Small intestine (tissue), 7 donors: ENCODE data around the gene BUD13. TPM values are rescaled to one million over a fixed set of nuclear protein-coding genes. Genes with fewer than 3 reads are reported as not detected.
A peak's percentile ranks its signal among the peaks of the same experiment; 100 is the strongest.
"Not testable (repeated sequence)": the region's sequence is repeated elsewhere in the genome, so short reads cannot be mapped to it uniquely, and the experiment has no call there.

Experiments used
- DNase-seq, 2 donors: peaks; one replicate each; pipeline versions ENCODE4 v3.0.0 to v3.0.0-alpha.2; 2013
- FAIRE-seq: peaks from 2 replicates; lab custom pipeline; 2012; peaks lifted over from hg19 to GRCh38; lab: Jason Lieb, UNC
- H3K27ac ChIP-seq, 3 donors: one replicate each; pipeline ENCODE4 v1.5.1; 2013; ENCODE audit warnings: low read length in 2 of 3, mild to moderate bottlenecking in 2 of 3, control low read depth in 1 of 3, inconsistent platforms in 1 of 3, low read depth in 1 of 3, moderate library complexity in 1 of 3
- H3K27me3 ChIP-seq, 3 donors: one replicate each; pipeline ENCODE4 v1.6.1; 2013; ENCODE audit warnings: low read length in 3 of 3, inconsistent platforms in 1 of 3; ENCODE audit not compliant: control insufficient read depth in 3 of 3, insufficient read depth in 3 of 3
- H3K36me3 ChIP-seq, 3 donors: one replicate each; pipeline ENCODE4 v1.6.1; 2013; ENCODE audit warnings: low read length in 3 of 3, inconsistent platforms in 1 of 3, low read depth in 1 of 3, mild to moderate bottlenecking in 1 of 3, moderate library complexity in 1 of 3; ENCODE audit not compliant: control insufficient read depth in 3 of 3, insufficient read depth in 2 of 3
- H3K4me1 ChIP-seq, 3 donors: one replicate each; pipeline ENCODE4 v1.6.1; 2013; ENCODE audit warnings: low read length in 2 of 3, inconsistent platforms in 1 of 3, low read depth in 1 of 3, mild to moderate bottlenecking in 1 of 3, moderate library complexity in 1 of 3; ENCODE audit not compliant: control insufficient read depth in 3 of 3, insufficient read depth in 2 of 3
- H3K4me3 ChIP-seq, 3 donors: one replicate each; pipeline ENCODE4 v1.5.1; 2013; ENCODE audit warnings: low read length in 3 of 3, control low read depth in 1 of 3, inconsistent platforms in 1 of 3, low read depth in 1 of 3, mild to moderate bottlenecking in 1 of 3, moderate library complexity in 1 of 3
- H3K9me3 ChIP-seq, 2 donors: one replicate each; pipeline ENCODE4 v1.6.1; 2013; ENCODE audit warnings: low read depth in 1 of 2, low read length in 1 of 2; ENCODE audit not compliant: control insufficient read depth in 2 of 2, insufficient read depth in 1 of 2
- WGBS, 3 donors: extraction: QIAGEN DNeasy Blood & Tissue Kit; methylation state at CpG; one replicate each; pipeline ENCODE4 v1.1.7; 2013; 5-methylcytosine and 5-hydroxymethylcytosine counted together
- polyA plus RNA-seq, 4 donors: library from polyadenylated mRNA; stranded (reverse) in 3 of 4; unstranded in 1 of 4; fragments of 200-250 nt in 3 of 4; fragments of 120-200 nt in 1 of 4; gene quantifications; one replicate each; pipeline versions ENCODE4 v1.2.1 to v1.2.3, GENCODE V29; 2013
- donor health status: healthy with polysubstance abuse.
- donor health status: control.
- donor health status: control.
- donor health status: Bipolar disorder and iron deficiency.
- donor health status: healthy.

Gene BUD13
- polyA plus RNA-seq, 4 donors: 13.6 to 29.1 (median 20.0) TPM

DNA sequence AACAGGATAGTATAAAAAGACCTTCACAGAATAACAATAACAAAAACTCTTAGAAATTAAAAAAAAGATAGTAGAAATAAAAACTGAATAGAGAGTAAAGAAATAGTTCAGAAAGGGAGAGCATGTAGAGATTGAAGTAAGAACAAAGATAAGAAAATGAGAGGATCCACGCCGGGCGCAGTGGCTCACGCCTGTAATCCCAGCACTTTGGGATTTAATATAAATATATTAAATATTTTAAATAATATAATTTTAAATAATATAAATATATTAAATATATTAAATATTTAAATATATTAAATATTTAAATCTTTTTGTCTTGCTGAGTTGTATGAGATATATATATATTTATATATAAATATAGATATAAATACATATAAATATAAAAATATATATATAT lies 39.3 kb upstream of the BUD13 start:
- DNase-seq (no peak), FAIRE-seq (peak; percentile 99)
- no peaks in the 10 kb centered on the region for H3K36me3 ChIP-seq
- no peak overlapping the region for H3K27ac ChIP-seq
- H3K9me3 ChIP-seq: peaks cover 0 to 5% of the 10 kb centered on the region in 2 donors
- H3K4me1 ChIP-seq: peaks cover 0 to 38% (median 2%) of the 10 kb centered on the region in 3 donors
- 86 to 99% (median 97%) methylated on average over 4 of the region's 4 CpGs for WGBS, 3 donors
- H3K4me3 ChIP-seq: no peak overlapping the region
- no peaks in the 10 kb centered on the region for H3K27me3 ChIP-seq

DNA sequence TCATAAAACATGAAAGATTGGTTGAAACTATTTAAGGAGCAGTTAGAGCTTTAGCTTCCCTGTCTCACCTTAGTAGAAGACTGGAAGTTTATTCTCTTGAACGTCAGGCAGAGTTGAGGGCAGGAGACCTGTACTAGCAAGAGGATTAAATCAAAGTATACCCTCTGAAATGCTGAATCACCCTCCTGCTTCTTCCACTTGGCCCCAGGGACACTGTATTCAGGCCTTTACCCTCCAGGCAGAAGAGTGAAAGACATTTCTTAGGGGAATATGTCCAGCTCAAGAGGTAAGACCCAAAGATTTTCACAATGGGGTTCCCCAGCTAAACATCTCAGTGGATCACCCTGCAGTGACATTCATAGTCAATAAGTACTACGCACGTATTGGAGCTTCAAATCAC lies 38.4 kb upstream of the BUD13 start:
- Histone ChIP-seq H3K36me3 (no peaks in the 10 kb centered on the region), H3K4me1 (peaks cover 0 to 43% (median 2%) of the 10 kb centered on the region in 3 donors), H3K4me3 (no peak overlapping the region), H3K27me3 (no peaks in the 10 kb centered on the region), H3K9me3 (peaks cover 0 to 5% of the 10 kb centered on the region in 2 donors), H3K27ac (no peak overlapping the region)
- FAIRE-seq: no peak
- DNase-seq: peak in 1 of 2 donors; percentile 15
- 82 to 94% (median 86%) methylated on average over 3 of the region's 3 CpGs for WGBS, 3 donors

DNA sequence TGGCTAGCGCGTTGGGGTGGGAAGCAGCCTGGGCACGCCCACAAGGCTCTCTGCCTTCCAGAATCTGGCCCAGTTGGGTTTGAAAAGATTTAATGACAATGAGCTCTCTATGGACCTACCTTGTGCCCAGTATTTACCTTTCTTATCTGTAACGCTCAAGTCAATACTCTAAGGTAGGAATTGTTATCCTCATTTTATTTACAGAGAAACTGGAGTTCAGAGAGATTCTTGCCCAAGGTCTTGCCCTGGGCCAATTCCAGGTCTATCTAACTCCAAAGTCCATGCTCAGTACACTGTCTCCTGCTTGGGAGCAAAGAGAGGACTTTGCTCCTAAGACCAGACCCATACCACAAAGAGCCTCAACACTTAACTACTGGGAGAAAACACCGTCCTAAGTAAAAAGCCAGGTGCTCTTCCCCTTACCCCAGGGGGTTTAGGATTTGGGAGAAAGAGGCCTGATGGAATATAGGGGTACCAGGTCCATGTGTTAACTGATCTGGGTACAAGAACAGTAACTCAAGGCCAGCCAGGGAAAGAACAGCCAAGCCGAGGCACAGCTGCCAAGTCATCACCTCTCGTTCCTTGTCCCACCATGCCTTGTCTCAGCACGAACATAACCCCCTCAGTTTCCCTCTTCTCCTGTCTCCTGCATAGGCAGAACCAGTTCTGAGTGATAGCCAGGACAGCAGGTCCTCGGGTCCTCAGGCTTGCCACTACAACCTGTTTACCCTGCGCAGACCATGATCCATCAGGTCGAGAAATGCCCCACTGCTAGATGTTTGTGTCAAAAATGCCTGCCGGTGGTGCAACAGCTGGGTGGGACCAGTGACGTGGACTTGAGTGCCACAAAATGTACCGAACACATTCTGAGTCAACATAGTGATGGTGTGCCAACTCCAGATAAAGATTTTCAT lies 35.7 kb upstream of the BUD13 start:
- H3K4me1 ChIP-seq: peaks cover 0 to 29% (median 2%) of the 10 kb centered on the region in 3 donors
- H3K36me3 ChIP-seq: no peaks in the 10 kb centered on the region
- peak overlapping the region; percentile 74 to 98 (median 84) for H3K27ac ChIP-seq
- H3K27me3 ChIP-seq: no peaks in the 10 kb centered on the region
- H3K9me3 ChIP-seq: peaks cover 0 to 5% of the 10 kb centered on the region in 2 donors
- peak; percentile 88 to 92 for DNase-seq
- H3K4me3 ChIP-seq: no peak overlapping the region
- FAIRE-seq: no peak
- 14 to 58% (median 27%) methylated on average over 14 of the region's 14 CpGs for WGBS, 3 donors

DNA sequence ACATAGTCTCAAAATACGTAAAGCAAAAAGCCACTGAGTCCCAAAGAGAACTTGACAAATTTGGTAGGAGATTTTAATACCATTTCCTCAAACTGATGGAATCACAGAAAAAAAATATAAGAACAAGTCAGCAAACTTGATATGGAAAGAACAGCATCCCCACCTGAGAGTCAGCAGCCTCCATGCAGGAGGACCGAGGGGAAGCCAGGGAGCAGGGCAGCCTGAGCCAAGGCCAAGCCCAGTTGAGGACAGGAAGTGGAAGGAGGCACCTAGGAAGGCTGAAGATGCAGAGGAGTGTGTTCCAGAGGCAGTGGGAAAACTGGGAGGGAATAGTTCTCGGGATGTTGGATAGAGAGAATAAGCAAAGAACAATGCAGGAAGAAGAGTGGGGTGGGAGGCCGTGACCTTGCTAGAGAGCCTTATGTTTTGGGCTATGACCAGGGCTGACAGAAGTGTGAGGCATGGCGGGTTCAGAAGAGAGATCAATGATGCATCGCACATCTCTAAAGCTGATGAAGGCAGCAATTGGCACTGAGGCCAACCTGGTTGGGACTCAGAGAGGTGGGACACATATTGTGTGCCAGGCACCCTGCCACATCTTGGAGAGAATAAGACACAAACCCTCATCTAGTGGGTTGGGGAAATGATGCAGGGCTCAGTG lies 34.9 kb upstream of the BUD13 start:
- no peaks in the 10 kb centered on the region for H3K9me3 ChIP-seq
- FAIRE-seq (no peak), DNase-seq (no peak)
- H3K27ac ChIP-seq: peak overlapping the region; percentile 25 to 85 (median 71)
- peaks cover 0 to 23% (median 2%) of the 10 kb centered on the region in 3 donors for H3K4me1 ChIP-seq
- WGBS, 3 donors: 76 to 84% (median 79%) methylated on average over 6 of the region's 6 CpGs
- H3K4me3 ChIP-seq: no peak overlapping the region
- H3K36me3 ChIP-seq: no peaks in the 10 kb centered on the region
- no peaks in the 10 kb centered on the region for H3K27me3 ChIP-seq

DNA sequence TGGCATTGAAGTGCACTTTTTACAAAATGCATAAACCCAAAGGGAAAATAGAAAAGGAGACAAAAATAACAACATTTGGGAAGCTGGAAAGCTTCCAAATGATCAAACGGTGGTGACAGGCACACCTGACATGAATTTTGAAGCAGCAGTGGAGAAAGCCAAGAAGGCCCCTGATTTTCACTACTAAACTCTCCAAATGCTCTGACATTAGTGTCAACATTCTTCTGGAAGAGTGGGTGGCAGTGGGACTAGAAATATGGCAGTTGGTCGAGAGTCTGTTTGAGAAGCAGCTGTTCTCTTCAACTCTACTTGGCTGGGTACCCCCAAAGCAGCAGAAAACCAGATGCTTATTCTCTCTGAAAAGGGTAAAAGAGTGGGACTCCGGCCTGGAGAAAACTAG lies 31.2 kb upstream of the BUD13 start:
- DNase-seq (no peak), FAIRE-seq (no peak)
- 53 to 63% (median 57%) methylated on average over 3 of the region's 3 CpGs for WGBS, 3 donors
- no peaks in the 10 kb centered on the region for H3K27me3 ChIP-seq
- peaks cover 0 to 18% (median 2%) of the 10 kb centered on the region in 3 donors for H3K4me1 ChIP-seq
- H3K9me3 ChIP-seq: no peaks in the 10 kb centered on the region
- no peaks in the 10 kb centered on the region for H3K36me3 ChIP-seq
- H3K27ac ChIP-seq: no peak overlapping the region
- H3K4me3 ChIP-seq: no peak overlapping the region

DNA sequence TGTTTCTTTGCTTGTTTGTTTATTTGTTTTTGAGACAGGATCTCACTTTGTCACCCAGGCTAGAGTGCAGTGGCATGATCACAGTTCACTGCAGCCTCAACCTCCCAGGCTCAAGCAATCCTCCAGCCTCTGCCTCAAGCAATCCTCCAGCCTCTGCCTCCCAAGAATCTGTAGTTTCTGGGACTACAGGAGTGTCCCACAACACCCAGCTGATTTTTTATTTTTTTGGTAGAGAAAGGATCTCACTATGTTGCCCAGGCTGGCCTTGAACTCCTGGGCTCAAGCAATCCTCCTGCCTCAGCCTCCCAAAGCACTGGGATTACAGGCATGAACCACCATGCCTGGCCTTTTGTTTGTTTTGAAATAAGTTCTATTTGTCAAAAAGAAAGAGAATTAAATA lies 28.9 kb upstream of the BUD13 start:
- H3K36me3 ChIP-seq, H3K4me1 ChIP-seq, H3K27me3 ChIP-seq, H3K9me3 ChIP-seq, FAIRE-seq, H3K4me3 ChIP-seq, DNase-seq, H3K27ac ChIP-seq: not testable (repeated sequence)

DNA sequence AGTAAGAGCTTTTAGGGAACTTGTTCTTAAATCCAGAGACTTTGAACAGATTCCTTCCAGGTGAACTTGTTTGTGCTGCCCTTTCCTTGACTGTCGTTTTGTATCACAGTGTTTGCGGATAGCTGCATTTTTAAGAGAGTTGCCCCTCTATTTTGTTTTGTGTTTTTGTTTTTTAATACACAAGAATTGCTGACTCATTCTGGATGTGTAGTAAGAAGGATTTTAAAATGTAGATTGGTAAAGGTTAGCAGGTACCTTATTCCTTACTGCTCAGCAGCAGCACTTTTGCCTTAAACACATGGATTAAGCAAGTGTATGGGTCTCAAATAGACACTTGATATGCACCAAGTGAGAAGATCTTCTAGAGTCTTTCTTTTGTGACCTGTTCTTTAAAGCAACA lies 27.8 kb upstream of the BUD13 start:
- Histone ChIP-seq H3K27ac (no peak overlapping the region), H3K27me3 (no peaks in the 10 kb centered on the region), H3K4me3 (no peak overlapping the region), H3K4me1 (no peaks in the 10 kb centered on the region), H3K36me3 (no peaks in the 10 kb centered on the region), H3K9me3 (no peaks in the 10 kb centered on the region)
- no peak for FAIRE-seq
- WGBS, 3 donors: 89 to 92% (median 89%) methylated on average over 2 of the region's 2 CpGs
- no peak for DNase-seq

DNA sequence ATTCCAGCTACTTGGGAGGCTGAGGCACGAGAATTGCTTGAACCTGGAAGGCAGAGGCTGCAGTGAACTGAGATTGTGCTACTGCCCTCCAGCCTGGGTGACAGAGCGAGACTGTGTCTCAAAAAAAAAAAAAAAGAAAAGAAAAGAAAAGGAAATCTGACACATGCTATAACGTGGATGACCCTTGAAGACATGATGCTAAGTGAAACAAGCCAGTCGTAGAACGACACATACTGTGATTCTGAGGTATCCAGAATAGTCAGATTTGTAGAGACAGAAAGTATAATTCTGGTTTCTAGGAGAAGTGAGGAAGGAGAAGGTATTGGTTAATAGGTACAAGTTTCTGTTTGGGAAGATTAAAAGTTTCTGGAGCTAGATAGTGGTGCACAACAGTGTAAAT lies 25.6 kb upstream of the BUD13 start:
- WGBS, 3 donors: 68 to 81% (median 70%) methylated on average over 5 of the region's 5 CpGs
- no peaks in the 10 kb centered on the region for H3K9me3 ChIP-seq
- peaks cover 0 to 4% (median 0%) of the 10 kb centered on the region in 3 donors for H3K4me1 ChIP-seq
- FAIRE-seq: no peak
- H3K4me3 ChIP-seq: no peak overlapping the region
- no peaks in the 10 kb centered on the region for H3K36me3 ChIP-seq
- H3K27ac ChIP-seq: no peak overlapping the region
- no peaks in the 10 kb centered on the region for H3K27me3 ChIP-seq
- DNase-seq: no peak
